ENCODE results near the gene PROM2. TPM values are rescaled to one million over a fixed set of nuclear protein-coding genes. Genes with fewer than 3 reads are reported as not detected.

The PROM2 gene
- total and polyA plus RNA-seq, 2 experiments from 2014 or later = 2.1 to 2.2 TPM

DNA sequence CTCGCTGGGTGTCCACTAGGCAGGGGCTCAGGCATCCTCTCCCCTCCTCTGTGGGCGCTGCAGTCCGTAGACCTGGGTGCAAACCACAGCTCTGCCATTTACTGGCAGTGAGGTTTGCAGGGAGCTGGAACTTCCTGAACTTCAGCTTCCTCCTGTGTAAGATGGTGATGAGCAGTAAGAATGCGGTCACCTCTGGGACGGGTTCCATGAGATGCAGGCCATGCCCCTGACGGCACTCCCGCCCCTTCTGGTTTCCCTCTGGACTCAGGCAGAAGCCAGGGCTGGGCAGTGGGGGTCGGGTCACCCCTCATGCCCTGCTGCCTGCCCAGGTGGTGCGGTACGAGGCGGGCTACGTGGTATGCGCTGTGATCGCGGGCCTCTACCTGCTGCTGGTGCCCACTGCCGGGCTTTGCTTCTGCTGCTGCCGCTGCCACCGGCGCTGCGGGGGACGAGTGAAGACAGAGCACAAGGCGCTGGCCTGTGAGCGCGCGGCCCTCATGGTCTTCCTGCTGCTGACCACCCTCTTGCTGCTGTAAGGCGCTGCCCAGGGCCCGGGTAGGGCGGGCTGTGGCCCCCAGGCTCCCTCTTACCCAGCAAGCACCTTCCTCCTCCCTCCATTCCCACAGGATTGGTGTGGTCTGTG lies 1.5 kb downstream of the PROM2 start:
- Mint-ChIP-seq H3K27me3 (ENCODE audit: insufficient read depth, low read depth, poor library complexity) (peaks cover 17% of the 10 kb centered on the region), H3K4me3 (no peak overlapping the region), H3K4me1 (peaks cover 31% of the 10 kb centered on the region; the same call in 2 of the 3 replicates), H3K9me3 (no peaks in the 10 kb centered on the region; the same call in 2 of the 3 replicates), H3K27ac (no peak overlapping the region), H3K36me3 (ENCODE audit: low read depth) (no peaks in the 10 kb centered on the region)
- Histone ChIP-seq H3K27me3 (ENCODE audit: insufficient read depth) (no peaks in the 10 kb centered on the region), H3K9me2 (ENCODE audit: insufficient read depth) (no peaks in the 10 kb centered on the region), H3K4me2 (no peak overlapping the region), H3K4me1 (ENCODE audit: insufficient read depth) (peaks cover 8% of the 10 kb centered on the region), H4K20me1 (replicated peaks; ENCODE audit: insufficient read depth) (no peaks in the 10 kb centered on the region), H3K36me3 (ENCODE audit: insufficient read depth) (no peaks in the 10 kb centered on the region), H3F3A (replicated peaks; ENCODE audit: low read depth) (no peaks in the 10 kb centered on the region), H3K27ac (ENCODE audit: low read depth) (no peak overlapping the region), H2AFZ (no peak overlapping the region), H3K79me2 (replicated peaks; ENCODE audit: insufficient read depth) (no peaks in the 10 kb centered on the region), H3K4me3 (no peak overlapping the region)
- ATAC-seq (no peak), DNase-seq (ENCODE audit: low spot score) (no peak)
- no peak for TF ChIP-seq POLR2AphosphoS5 (IDR thresholded peaks at IDR 0.05; ENCODE audit: low read depth)

DNA sequence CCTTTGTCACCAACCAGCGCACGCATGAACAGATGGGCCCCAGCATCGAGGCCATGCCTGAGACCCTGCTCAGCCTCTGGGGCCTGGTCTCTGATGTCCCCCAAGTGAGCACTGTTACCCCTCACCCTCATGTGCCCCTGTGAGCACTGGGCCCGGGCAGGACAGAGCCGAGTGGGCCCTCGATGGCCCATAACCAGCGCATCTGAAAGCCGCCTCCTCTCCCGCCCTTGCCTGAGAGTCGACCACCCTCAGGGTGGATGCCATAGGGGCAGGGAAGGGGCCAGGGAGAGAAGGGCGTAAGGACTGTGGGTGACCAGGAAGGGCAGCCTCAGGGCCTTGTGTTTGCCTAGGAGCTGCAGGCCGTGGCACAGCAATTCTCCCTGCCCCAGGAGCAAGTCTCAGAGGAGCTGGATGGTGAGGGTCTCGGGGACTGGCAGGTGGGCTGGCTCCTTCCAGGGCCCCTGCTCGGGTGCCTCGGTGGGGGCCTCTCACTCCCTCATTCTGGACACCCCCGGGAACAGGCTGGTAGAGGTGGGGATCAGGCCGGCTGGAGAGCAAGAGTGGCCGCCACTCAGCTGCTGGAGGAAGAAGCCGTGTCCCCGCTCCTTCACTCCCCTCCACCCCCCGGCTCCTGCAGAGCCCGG lies 2.1 kb downstream of the PROM2 start:
- H3K36me3 ChIP-seq (ENCODE audit: insufficient read depth) = no peaks in the 10 kb centered on the region
- H3K4me3 ChIP-seq = no peak overlapping the region
- H3K4me3 Mint-ChIP-seq = no peak overlapping the region
- no peaks in the 10 kb centered on the region for H4K20me1 ChIP-seq (replicated peaks; ENCODE audit: insufficient read depth)
- H3K9me3 Mint-ChIP-seq = no peaks in the 10 kb centered on the region; the same call in 2 of the 3 replicates
- peaks cover 17% of the 10 kb centered on the region for H3K27me3 Mint-ChIP-seq (ENCODE audit: insufficient read depth, low read depth, poor library complexity)
- no peak overlapping the region for H3K27ac Mint-ChIP-seq
- no peaks in the 10 kb centered on the region for H3K27me3 ChIP-seq (ENCODE audit: insufficient read depth)
- H2AFZ ChIP-seq = no peak overlapping the region
- H3K4me2 ChIP-seq = no peak overlapping the region
- peaks cover 31% of the 10 kb centered on the region; the same call in 2 of the 3 replicates for H3K4me1 Mint-ChIP-seq
- DNase-seq (ENCODE audit: low spot score) = no peak
- H3K4me1 ChIP-seq (ENCODE audit: insufficient read depth) = peaks cover 8% of the 10 kb centered on the region
- no peak for ATAC-seq
- H3K9me2 ChIP-seq (ENCODE audit: insufficient read depth) = no peaks in the 10 kb centered on the region
- no peak overlapping the region for H3K27ac ChIP-seq (ENCODE audit: low read depth)
- H3F3A ChIP-seq (replicated peaks; ENCODE audit: low read depth) = no peaks in the 10 kb centered on the region
- H3K36me3 Mint-ChIP-seq (ENCODE audit: low read depth) = no peaks in the 10 kb centered on the region
- no peaks in the 10 kb centered on the region for H3K79me2 ChIP-seq (replicated peaks; ENCODE audit: insufficient read depth)
- TF ChIP-seq, protein P1, sequence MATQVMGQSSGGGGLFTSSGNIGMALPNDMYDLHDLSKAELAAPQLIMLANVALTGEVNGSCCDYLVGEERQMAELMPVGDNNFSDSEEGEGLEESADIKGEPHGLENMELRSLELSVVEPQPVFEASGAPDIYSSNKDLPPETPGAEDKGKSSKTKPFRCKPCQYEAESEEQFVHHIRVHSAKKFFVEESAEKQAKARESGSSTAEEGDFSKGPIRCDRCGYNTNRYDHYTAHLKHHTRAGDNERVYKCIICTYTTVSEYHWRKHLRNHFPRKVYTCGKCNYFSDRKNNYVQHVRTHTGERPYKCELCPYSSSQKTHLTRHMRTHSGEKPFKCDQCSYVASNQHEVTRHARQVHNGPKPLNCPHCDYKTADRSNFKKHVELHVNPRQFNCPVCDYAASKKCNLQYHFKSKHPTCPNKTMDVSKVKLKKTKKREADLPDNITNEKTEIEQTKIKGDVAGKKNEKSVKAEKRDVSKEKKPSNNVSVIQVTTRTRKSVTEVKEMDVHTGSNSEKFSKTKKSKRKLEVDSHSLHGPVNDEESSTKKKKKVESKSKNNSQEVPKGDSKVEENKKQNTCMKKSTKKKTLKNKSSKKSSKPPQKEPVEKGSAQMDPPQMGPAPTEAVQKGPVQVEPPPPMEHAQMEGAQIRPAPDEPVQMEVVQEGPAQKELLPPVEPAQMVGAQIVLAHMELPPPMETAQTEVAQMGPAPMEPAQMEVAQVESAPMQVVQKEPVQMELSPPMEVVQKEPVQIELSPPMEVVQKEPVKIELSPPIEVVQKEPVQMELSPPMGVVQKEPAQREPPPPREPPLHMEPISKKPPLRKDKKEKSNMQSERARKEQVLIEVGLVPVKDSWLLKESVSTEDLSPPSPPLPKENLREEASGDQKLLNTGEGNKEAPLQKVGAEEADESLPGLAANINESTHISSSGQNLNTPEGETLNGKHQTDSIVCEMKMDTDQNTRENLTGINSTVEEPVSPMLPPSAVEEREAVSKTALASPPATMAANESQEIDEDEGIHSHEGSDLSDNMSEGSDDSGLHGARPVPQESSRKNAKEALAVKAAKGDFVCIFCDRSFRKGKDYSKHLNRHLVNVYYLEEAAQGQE (IDR thresholded peaks at IDR 0.05; ENCODE audit: unreplicated experiment) = no peak
- TF ChIP-seq, protein P2, sequence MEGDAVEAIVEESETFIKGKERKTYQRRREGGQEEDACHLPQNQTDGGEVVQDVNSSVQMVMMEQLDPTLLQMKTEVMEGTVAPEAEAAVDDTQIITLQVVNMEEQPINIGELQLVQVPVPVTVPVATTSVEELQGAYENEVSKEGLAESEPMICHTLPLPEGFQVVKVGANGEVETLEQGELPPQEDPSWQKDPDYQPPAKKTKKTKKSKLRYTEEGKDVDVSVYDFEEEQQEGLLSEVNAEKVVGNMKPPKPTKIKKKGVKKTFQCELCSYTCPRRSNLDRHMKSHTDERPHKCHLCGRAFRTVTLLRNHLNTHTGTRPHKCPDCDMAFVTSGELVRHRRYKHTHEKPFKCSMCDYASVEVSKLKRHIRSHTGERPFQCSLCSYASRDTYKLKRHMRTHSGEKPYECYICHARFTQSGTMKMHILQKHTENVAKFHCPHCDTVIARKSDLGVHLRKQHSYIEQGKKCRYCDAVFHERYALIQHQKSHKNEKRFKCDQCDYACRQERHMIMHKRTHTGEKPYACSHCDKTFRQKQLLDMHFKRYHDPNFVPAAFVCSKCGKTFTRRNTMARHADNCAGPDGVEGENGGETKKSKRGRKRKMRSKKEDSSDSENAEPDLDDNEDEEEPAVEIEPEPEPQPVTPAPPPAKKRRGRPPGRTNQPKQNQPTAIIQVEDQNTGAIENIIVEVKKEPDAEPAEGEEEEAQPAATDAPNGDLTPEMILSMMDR (conservative IDR thresholded peaks at IDR 0.05; ENCODE audit: low read depth in 2 of 2) = no peak
- TF ChIP-seq CREB1 (CRISPR knock-in tag; IDR thresholded peaks at IDR 0.05; ENCODE audit: low read depth) (no peak), STAT1 (IDR thresholded peaks at IDR 0.05; ENCODE audit: unreplicated experiment) (no peak), EZH2phosphoT487 (IDR thresholded peaks at IDR 0.05; ENCODE audit: unreplicated experiment) (no peak), EZH2 (IDR thresholded peaks at IDR 0.05; ENCODE audit: low read depth, unreplicated experiment) (no peak), ZNF331 (CRISPR knock-in tag; IDR thresholded peaks at IDR 0.05; ENCODE audit: low read depth) (no peak)
- TF ChIP-seq, protein P3, sequence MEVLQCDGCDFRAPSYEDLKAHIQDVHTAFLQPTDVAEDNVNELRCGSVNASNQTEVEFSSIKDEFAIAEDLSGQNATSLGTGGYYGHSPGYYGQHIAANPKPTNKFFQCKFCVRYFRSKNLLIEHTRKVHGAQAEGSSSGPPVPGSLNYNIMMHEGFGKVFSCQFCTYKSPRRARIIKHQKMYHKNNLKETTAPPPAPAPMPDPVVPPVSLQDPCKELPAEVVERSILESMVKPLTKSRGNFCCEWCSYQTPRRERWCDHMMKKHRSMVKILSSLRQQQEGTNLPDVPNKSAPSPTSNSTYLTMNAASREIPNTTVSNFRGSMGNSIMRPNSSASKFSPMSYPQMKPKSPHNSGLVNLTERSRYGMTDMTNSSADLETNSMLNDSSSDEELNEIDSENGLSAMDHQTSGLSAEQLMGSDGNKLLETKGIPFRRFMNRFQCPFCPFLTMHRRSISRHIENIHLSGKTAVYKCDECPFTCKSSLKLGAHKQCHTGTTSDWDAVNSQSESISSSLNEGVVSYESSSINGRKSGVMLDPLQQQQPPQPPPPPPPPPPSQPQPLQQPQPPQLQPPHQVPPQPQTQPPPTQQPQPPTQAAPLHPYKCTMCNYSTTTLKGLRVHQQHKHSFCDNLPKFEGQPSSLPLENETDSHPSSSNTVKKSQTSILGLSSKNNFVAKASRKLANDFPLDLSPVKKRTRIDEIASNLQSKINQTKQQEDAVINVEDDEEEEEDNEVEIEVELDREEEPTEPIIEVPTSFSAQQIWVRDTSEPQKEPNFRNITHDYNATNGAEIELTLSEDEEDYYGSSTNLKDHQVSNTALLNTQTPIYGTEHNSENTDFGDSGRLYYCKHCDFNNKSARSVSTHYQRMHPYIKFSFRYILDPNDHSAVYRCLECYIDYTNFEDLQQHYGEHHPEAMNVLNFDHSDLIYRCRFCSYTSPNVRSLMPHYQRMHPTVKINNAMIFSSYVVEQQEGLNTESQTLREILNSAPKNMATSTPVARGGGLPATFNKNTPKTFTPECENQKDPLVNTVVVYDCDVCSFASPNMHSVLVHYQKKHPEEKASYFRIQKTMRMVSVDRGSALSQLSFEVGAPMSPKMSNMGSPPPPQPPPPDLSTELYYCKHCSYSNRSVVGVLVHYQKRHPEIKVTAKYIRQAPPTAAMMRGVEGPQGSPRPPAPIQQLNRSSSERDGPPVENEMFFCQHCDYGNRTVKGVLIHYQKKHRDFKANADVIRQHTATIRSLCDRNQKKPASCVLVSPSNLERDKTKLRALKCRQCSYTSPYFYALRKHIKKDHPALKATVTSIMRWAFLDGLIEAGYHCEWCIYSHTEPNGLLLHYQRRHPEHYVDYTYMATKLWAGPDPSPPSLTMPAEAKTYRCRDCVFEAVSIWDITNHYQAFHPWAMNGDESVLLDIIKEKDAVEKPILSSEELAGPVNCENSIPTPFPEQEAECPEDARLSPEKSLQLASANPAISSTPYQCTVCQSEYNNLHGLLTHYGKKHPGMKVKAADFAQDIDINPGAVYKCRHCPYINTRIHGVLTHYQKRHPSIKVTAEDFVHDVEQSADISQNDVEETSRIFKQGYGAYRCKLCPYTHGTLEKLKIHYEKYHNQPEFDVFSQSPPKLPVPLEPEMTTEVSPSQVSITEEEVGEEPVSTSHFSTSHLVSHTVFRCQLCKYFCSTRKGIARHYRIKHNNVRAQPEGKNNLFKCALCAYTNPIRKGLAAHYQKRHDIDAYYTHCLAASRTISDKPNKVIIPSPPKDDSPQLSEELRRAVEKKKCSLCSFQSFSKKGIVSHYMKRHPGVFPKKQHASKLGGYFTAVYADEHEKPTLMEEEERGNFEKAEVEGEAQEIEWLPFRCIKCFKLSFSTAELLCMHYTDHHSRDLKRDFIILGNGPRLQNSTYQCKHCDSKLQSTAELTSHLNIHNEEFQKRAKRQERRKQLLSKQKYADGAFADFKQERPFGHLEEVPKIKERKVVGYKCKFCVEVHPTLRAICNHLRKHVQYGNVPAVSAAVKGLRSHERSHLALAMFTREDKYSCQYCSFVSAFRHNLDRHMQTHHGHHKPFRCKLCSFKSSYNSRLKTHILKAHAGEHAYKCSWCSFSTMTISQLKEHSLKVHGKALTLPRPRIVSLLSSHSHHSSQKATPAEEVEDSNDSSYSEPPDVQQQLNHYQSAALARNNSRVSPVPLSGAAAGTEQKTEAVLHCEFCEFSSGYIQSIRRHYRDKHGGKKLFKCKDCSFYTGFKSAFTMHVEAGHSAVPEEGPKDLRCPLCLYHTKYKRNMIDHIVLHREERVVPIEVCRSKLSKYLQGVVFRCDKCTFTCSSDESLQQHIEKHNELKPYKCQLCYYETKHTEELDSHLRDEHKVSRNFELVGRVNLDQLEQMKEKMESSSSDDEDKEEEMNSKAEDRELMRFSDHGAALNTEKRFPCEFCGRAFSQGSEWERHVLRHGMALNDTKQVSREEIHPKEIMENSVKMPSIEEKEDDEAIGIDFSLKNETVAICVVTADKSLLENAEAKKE (CRISPR knock-in tag; IDR thresholded peaks at IDR 0.05) = no peak

Data from GM23338 (cell line).